Hepatocyte (in vitro differentiated cells): ENCODE data around the gene MTCP1.

Experiments used
- EZH2 ChIP-seq: fragments of 200-600 bp; sonication (generic); IDR thresholded peaks from 2 replicates; pipeline ENCODE4 v1.6.1; 2016; ENCODE audit warnings: antibody characterized with exemption, mild to moderate bottlenecking, borderline replicate concordance
- EZH2phosphoT487 ChIP-seq: fragments of 200-600 bp; sonication (generic); IDR thresholded peaks from one replicate; pipeline ENCODE4 v1.6.1; 2018; ENCODE audit warnings: antibody characterized with exemption, mild to moderate bottlenecking, low read depth, moderate library complexity; ENCODE audit not compliant: unreplicated experiment, severe bottlenecking
- TF ChIP-seq, protein P1 (sequence below): fragments of 200-600 bp; sonication (generic); IDR thresholded peaks from 2 replicates; pipeline ENCODE4 v1.5.1; 2016; ENCODE audit warnings: antibody characterized with exemption, mild to moderate bottlenecking; ENCODE audit not compliant: poor library complexity

GRCh38 chrX:155046129-155046810 lies 24.7 kb downstream of the MTCP1 start:
- TF ChIP-seq, protein P1, sequence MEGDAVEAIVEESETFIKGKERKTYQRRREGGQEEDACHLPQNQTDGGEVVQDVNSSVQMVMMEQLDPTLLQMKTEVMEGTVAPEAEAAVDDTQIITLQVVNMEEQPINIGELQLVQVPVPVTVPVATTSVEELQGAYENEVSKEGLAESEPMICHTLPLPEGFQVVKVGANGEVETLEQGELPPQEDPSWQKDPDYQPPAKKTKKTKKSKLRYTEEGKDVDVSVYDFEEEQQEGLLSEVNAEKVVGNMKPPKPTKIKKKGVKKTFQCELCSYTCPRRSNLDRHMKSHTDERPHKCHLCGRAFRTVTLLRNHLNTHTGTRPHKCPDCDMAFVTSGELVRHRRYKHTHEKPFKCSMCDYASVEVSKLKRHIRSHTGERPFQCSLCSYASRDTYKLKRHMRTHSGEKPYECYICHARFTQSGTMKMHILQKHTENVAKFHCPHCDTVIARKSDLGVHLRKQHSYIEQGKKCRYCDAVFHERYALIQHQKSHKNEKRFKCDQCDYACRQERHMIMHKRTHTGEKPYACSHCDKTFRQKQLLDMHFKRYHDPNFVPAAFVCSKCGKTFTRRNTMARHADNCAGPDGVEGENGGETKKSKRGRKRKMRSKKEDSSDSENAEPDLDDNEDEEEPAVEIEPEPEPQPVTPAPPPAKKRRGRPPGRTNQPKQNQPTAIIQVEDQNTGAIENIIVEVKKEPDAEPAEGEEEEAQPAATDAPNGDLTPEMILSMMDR: no peak
- TF ChIP-seq EZH2phosphoT487 (no peak), EZH2 (no peak)
